ENCODE results near the gene ATP6V0D1. TPM values are rescaled to one million over a fixed set of nuclear protein-coding genes. Genes with fewer than 3 reads are reported as not detected.

ATP6V0D1 gene
- polyA plus RNA-seq, 1 donor from 2014 or later, result 188 TPM

GRCh38 chr16:67404740-67405226 is 76.2 kb downstream of the ATP6V0D1 start (continued):
- TF ChIP-seq EP300 (conservative IDR thresholded peaks at IDR 0.05; ENCODE audit: poor library complexity, severe bottlenecking) (no peak), TAF1 (IDR thresholded peaks at IDR 0.05; ENCODE audit: low read depth) (no peak)

- TF ChIP-seq, protein P1, sequence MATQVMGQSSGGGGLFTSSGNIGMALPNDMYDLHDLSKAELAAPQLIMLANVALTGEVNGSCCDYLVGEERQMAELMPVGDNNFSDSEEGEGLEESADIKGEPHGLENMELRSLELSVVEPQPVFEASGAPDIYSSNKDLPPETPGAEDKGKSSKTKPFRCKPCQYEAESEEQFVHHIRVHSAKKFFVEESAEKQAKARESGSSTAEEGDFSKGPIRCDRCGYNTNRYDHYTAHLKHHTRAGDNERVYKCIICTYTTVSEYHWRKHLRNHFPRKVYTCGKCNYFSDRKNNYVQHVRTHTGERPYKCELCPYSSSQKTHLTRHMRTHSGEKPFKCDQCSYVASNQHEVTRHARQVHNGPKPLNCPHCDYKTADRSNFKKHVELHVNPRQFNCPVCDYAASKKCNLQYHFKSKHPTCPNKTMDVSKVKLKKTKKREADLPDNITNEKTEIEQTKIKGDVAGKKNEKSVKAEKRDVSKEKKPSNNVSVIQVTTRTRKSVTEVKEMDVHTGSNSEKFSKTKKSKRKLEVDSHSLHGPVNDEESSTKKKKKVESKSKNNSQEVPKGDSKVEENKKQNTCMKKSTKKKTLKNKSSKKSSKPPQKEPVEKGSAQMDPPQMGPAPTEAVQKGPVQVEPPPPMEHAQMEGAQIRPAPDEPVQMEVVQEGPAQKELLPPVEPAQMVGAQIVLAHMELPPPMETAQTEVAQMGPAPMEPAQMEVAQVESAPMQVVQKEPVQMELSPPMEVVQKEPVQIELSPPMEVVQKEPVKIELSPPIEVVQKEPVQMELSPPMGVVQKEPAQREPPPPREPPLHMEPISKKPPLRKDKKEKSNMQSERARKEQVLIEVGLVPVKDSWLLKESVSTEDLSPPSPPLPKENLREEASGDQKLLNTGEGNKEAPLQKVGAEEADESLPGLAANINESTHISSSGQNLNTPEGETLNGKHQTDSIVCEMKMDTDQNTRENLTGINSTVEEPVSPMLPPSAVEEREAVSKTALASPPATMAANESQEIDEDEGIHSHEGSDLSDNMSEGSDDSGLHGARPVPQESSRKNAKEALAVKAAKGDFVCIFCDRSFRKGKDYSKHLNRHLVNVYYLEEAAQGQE (IDR thresholded peaks at IDR 0.05; ENCODE audit: borderline replicate concordance), result no peak
- TF ChIP-seq EZH2 (IDR thresholded peaks at IDR 0.05; ENCODE audit: borderline replicate concordance, insufficient read depth, low read length, poor library complexity, severe bottlenecking), result no peak
- no peak for TF ChIP-seq SMC3 (conservative IDR thresholded peaks at IDR 0.05; ENCODE audit: poor library complexity)
- TF ChIP-seq CTCF (IDR thresholded peaks at IDR 0.05; ENCODE audit: poor library complexity, severe bottlenecking), result no peak
- no peak for TF ChIP-seq MXI1 (conservative IDR thresholded peaks at IDR 0.05; ENCODE audit: poor library complexity, severe bottlenecking)
- TF ChIP-seq EP300 (conservative IDR thresholded peaks at IDR 0.05; ENCODE audit: poor library complexity, severe bottlenecking), result no peak
- no peak for TF ChIP-seq TAF1 (IDR thresholded peaks at IDR 0.05; ENCODE audit: low read depth)
- no peak for TF ChIP-seq POLR2AphosphoS5 (IDR thresholded peaks at IDR 0.05)
- no peak for TF ChIP-seq RAD21 (conservative IDR thresholded peaks at IDR 0.05)
- Histone ChIP-seq H4K20me1 (ENCODE audit: insufficient read depth) (no peaks in the 10 kb centered on the region), H3K9ac (ENCODE audit: low read length) (no peak overlapping the region), H3K4me3 (ENCODE audit: low read length) (no peak overlapping the region), H3K9me2 (ENCODE audit: insufficient read depth, low read length) (no peaks in the 10 kb centered on the region), H3F3A (ENCODE audit: insufficient read depth, low read length, poor library complexity, severe bottlenecking) (no peaks in the 10 kb centered on the region), H2AFZ (ENCODE audit: low read depth, low read length) (no peak overlapping the region), H3K36me3 (ENCODE audit: insufficient read depth, low read length) (no peaks in the 10 kb centered on the region), H3K27me3 (ENCODE audit: insufficient read depth, low read depth, low read length) (no peaks in the 10 kb centered on the region), H3K79me2 (replicated peaks; ENCODE audit: insufficient read depth, low read length) (no peaks in the 10 kb centered on the region), H3K9me3 (ENCODE audit: low read length) (no peaks in the 10 kb centered on the region), H3K27ac (ENCODE audit: low read length) (no peak overlapping the region), H3K4me2 (ENCODE audit: low read length) (no peak overlapping the region)
These were observed 76.9 kb downstream of the ATP6V0D1 start for GRCh38 chr16:67403976-67404555.

DNA sequence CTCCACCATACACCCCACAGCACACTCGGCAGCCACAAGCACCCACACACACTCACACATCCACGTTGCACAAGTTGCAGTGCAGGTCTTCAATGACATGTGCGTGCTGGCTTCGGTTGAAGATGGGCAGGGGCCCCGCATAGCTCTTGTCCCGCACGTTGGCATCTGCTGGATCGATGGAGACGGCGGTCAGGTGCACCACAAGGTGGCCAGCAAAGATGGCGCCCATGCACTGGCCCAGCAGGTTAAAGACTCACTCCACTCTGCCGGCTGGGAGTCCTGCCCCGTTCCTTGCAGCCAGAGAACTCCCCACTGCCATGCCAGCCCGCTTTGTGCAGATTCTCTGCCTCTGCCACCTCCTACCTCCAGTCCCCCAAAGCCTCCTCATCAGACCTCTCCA is 80.1 kb downstream of the ATP6V0D1 start:
- Histone ChIP-seq H3K9ac (ENCODE audit: low read length) (no peak overlapping the region), H3K9me2 (ENCODE audit: insufficient read depth, low read length) (no peaks in the 10 kb centered on the region), H3F3A (ENCODE audit: insufficient read depth, low read length, poor library complexity, severe bottlenecking) (no peaks in the 10 kb centered on the region), H3K79me2 (replicated peaks; ENCODE audit: insufficient read depth, low read length) (no peaks in the 10 kb centered on the region), H4K20me1 (ENCODE audit: insufficient read depth) (no peaks in the 10 kb centered on the region), H2AFZ (ENCODE audit: low read depth, low read length) (no peak overlapping the region), H3K4me3 (ENCODE audit: low read length) (no peak overlapping the region), H3K27ac (ENCODE audit: low read length) (no peak overlapping the region), H3K27me3 (ENCODE audit: insufficient read depth, low read depth, low read length) (no peaks in the 10 kb centered on the region), H3K4me2 (ENCODE audit: low read length) (no peak overlapping the region), H3K9me3 (ENCODE audit: low read length) (no peaks in the 10 kb centered on the region), H3K36me3 (ENCODE audit: insufficient read depth, low read length) (no peaks in the 10 kb centered on the region)
- TF ChIP-seq EP300 (conservative IDR thresholded peaks at IDR 0.05; ENCODE audit: poor library complexity, severe bottlenecking) (no peak), EZH2 (IDR thresholded peaks at IDR 0.05; ENCODE audit: borderline replicate concordance, insufficient read depth, low read length, poor library complexity, severe bottlenecking) (no peak), MXI1 (conservative IDR thresholded peaks at IDR 0.05; ENCODE audit: poor library complexity, severe bottlenecking) (no peak)
